NCI-H1092 (cell line): Measurements from ENCODE around the gene FARSB.

Source experiments
- DNase-seq: peaks from one replicate; lab custom pipeline; 2025; lab: John Stamatoyannopoulos, UW

The FARSB gene

GRCh38 chr2:222548992-222549391 lies 106.9 kb downstream of the FARSB start:
- DNase-seq: no peak

GRCh38 chr2:222547083-222547482 lies 108.8 kb downstream of the FARSB start:
- no peak for DNase-seq

GRCh38 chr2:222545823-222546795 lies 109.8 kb downstream of the FARSB start:
- DNase-seq: no peak

- DNase-seq: no peak
Observed at GRCh38 chr2:222544661-222545060, 111.2 kb downstream of the FARSB start.

GRCh38 chr2:222538535-222538934 lies 117.4 kb downstream of the FARSB start:
- DNase-seq: no peak

GRCh38 chr2:222535477-222535876 lies 120.4 kb downstream of the FARSB start:
- DNase-seq: no peak

- no peak for DNase-seq
Observed at GRCh38 chr2:222532315-222532714, 123.6 kb downstream of the FARSB start.

GRCh38 chr2:222526480-222527277 lies 129.2 kb downstream of the FARSB start:
- DNase-seq: no peak

- no peak for DNase-seq
Observed at GRCh38 chr2:222525811-222526210, 130.1 kb downstream of the FARSB start.

- no peak for DNase-seq
Observed at GRCh38 chr2:222523783-222524544, 131.9 kb downstream of the FARSB start.

GRCh38 chr2:222522082-222522481 lies 133.8 kb downstream of the FARSB start:
- DNase-seq: no peak

- no peak for DNase-seq
Observed at GRCh38 chr2:222521099-222521498, 134.8 kb downstream of the FARSB start.
